ENCODE data around the gene ZNF668.
"Not testable (repeated sequence)": the region's sequence is repeated elsewhere in the genome, so short reads cannot be mapped to it uniquely, and the experiment has no call there.

Gene ZNF668

DNA sequence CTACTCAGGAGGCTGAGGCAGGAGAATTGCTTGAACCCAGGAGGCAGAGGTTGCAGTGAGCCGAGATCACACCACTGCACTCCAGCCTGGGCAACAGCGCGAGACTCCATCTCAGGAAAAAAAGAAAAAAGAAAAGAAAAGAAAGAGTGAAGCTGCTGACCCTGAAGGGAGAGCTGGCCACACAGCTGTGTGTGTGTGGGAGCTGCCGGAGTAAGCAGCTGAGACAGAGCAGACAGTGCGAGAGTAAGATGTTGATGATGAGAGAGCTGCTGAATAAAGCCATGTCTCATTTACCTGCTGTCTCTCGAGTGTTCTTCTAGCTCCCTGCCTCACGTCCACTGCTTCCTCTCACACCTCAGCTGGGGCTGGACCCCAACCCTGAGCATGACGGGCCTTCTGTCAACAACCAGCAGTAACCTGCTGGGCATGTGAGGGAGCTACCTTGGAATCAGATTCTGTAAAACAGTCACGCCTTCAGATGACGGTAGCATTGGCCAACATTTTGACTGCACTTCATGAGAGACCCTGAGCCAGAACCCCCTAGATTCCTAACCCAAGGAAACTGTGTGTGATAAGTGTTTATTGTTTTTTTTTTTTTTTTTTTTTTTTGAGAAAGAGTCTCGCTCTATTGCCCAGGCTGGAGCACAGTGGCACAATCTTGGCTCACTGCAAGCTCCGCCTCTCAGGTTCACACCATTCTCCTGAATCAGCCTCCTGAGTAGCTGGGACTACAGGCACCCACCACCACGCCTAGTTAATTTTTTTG is 27.0 kb upstream of the ZNF668 start:
- not testable (repeated sequence) for DNase-seq (ENCODE audit: low read depth in 3 of 3, low spot score in 1 of 3)

DNA sequence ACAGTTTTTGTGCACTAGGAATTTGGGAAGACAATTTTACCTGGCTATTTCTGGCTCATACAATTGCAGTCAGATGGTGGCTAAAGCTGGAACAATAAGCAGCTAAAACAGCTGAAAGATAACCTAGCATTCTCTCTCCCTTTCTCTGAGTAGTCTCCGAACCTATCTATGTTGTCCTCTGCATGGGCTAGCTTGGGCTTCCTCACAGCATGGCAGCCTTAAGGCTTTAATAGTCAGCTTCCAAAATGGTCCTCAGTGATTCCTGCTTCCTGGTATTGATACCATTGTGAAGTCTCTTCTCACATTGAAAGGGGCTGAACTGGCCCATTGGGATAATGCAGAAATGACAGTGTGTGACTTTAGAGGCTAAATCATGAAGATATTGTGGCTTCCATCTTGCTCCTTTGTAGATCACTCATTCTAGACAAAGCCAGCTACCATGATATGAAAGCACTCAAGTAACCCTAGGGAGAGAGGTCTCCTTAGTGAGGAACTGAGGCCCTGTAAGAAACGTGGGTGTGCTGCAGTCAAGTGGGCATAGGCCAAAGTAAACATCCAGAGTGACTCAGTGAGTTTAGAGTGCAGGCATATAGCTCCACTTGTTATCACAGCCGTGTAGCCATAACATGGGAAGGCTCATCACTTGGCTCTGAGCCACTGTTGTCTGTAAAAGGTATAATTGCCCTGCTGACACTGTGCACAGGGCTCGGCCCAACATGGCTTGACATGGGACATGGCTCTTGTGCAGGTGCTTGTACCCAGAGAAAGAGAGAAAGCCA is 26.0 kb upstream of the ZNF668 start:
- DNase-seq (ENCODE audit: low read depth in 3 of 3, low spot score in 1 of 3): no peak

DNA sequence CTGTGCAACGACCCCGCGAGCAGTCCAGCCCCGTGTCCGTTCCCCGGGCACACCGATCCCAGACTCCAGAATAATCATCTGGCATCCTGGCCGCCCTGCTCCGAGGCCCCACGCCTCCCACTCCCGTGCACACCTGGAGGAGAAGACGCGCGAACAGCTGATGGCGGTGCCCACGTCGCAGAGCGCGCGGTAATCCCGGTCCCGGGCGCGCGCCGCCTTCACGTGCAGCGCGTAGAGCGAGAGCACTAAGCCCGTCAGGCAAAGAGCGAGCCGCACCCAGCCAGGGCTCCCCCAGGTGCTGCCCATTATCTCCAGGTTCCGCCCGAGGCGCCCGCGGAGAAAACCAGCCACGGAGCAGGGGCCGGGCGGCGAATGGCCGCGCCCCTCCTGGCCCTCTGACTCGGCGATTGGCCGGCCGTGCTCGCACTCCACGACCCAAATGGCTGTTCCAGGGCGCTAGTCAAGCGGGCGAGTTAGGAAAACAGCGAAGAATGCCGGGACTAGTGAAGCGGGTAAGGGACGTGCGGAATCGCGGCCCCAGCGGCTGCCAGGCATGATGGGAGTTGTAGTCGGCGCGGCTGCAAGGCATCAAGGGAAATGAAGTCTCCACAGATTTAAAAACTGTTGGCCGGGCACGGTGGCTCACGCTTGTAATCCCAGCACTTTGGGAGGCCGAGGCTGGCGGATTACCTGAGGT is 20.5 kb upstream of the ZNF668 start, which contains the start of gene VKORC1:
Gene VKORC1, minus strand, starts transcription at position 374 of the 697 bp plus-strand sequence. Its CDS starts 68 bp downstream, at position 306.
- peak; percentile 60 to 70 (median 65) for DNase-seq (ENCODE audit: low read depth in 3 of 3, low spot score in 1 of 3)

DNA sequence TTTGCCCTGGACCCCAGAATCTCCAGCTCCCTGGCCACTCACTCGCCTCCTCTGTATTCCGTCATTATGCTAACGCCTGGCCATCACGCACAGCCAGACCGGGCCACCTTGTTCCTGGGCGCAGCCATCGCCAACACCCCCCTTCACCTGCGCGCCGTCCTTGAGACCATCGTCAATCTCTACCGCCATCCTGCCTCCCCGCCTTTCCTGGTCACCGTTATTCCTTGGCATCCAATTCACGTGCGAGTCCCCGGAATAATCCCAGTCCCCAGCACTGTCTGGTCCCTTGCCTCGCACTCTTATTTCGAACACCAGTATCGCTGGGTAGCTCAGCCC is 20.0 kb upstream of the ZNF668 start:
- no peak for DNase-seq (ENCODE audit: low read depth in 3 of 3, low spot score in 1 of 3)

DNA sequence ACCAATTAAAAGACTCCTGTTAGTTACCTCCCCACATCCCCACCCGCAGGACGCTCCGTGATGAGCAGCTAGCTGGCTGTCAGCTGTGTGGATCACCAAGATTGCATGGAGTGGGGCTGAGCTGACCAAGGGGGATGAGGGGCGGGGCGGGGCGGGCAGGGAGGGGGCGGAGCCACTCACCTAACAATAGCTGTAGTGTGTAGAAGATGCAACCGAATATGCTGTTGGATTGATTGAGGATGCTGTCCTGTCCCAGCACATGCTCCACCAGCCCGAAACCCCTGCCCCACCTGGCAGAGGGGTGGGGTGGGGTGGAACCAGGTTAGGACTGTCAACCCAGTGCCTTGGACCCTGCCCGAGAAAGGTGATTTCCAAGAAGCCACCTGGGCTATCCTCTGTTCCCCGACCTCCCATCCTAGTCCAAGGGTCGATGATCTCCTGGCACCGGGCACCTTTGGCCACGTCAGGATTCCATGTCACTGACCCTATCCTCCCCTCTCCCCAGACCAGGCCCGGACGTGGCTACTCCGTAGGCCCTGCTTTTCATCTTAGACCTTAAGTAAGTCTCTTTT is 19.2 kb upstream of the ZNF668 start:
- no peak for DNase-seq (ENCODE audit: low read depth in 3 of 3, low spot score in 1 of 3)

DNA sequence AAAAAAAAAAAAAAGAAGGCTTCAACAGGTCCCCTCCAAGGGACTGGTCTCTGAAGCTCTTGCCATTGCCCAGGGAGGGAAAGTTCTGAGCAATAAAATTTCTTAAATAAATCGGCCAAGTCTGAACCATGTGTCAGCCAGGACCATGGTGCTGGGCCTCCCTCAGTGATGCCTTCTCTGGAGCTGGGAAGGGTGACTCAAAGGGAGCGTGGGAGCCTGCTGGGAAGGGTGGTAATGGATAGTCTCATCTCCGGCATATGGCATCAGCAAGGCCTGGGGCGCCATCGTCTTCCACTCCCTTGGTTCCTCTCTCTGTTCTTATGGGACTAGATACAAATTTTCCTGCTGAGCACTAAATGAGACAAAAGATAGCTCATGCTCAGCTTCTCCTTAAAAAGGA is 18.3 kb upstream of the ZNF668 start:
- no peak for DNase-seq (ENCODE audit: low read depth in 3 of 3, low spot score in 1 of 3)

DNA sequence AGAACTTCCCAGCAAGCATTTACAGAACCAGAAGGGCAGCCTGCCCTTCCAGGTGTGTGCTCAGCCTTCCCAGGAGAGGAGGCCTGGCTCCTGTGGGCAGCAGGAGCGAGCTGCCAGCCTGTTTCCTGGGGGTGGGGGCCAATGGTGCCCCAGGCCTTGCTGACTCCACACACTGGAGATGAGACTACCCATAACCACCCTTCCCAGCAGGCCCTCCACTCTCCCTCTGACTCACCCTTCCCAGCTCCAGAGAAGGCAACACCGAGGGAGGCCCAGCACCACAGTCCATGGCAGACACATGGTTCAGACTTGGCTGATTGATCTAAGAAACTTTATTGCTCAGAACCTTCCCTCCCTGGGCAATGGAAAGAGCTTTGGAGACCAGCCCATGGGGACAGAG is 16.5 kb upstream of the ZNF668 start:
- DNase-seq (ENCODE audit: low read depth in 3 of 3, low spot score in 1 of 3): no peak

DNA sequence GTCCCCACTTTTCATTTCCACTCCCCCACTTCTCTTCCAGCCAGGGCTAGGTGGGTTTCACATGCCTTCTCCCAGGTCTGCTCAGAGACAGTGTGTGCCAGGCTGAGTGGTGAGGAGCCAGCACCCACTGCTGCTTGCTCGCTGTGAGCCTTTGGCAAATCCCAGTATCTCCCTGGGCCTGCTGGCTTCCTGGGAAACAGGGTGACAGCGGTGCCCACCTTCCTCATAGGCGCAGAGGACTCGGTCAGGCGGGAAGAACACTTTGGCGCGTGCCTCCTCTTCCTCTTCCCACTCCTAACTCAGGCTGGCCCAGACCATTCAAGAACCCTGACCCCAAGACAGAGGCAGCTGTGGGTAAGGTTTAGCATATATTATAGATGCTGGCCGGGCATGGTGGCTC is 15.2 kb upstream of the ZNF668 start:
- no peak for DNase-seq (ENCODE audit: low read depth in 3 of 3, low spot score in 1 of 3)

DNA sequence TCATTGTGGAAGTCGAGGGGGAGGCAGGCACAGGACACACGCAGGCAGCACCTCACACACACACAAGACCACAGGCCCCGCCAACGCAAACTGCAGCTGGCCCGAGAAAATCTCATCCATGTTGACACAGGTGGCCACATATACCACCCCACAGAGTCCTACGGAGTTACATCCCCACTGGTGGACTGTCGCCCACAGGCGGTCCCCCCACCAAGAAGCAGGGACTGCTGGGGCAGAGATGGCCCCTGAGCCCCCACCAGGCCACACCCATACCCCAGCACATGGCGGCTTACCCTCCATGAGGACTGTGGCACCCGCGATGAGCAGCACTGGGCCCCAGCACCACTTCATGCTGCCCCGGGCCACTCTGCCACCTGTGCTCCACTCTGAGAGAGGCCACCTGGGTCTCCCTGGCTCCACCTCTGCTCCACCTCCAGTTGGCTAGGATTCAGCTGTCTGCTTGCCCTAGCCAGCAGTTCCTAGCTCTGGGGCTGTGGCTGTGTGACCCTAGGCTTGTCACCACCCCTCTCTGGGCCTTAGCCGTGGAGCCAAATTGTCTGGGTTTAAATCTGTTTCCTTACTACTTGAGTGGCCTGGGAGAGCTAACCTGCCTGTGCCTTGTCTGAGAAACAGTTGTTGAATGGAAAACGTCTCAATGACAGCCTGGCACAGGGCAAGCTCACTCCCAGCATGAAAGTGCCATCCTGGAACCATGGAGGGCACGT is 14.6 kb upstream of the ZNF668 start, which contains the start of gene PRSS53:
Gene PRSS53, minus strand, starts transcription at position 485 of the 725 bp plus-strand sequence. Its CDS starts 134 bp downstream, at position 351.
- no peak for DNase-seq (ENCODE audit: low read depth in 3 of 3, low spot score in 1 of 3)

DNA sequence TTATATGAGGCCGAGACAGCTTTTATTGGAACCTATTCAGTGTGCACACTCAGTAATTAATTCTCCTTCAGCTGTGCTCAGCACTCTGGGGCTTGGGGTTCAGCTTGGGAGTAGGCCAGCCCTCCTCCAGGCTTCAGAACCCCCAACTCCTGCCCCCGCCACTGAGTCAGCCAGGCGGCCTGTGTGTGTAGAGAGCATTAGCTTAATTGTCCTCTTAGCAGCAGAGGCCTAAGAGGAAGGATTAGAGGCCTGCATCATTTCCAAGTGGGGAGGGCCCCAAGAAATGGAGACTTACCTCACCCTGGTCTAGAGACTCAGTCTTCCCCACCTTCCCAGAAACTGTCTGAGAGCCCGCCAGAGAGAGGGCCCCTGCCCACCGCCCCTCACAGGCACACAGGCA is 13.9 kb upstream of the ZNF668 start:
- DNase-seq (ENCODE audit: low read depth in 3 of 3, low spot score in 1 of 3): no peak

DNA sequence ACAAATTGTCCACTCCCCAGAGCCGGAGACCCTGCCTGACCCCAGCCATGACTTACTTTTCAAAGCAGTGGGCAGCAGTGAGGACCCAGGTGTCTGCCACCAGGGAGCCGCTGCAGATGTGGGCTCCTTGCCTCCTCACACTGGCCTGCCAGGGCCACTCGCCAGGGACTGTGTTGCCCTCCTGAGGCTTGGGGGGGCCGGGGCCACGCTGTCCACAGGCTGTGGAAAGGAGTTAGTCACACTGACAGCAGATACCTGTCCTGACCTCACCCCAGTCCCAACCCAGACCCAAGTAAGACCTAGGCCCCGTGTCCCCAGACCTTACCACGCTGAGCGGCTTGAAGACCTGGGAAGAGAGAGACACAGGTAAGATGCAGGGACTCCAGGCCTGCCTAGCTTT is 13.4 kb upstream of the ZNF668 start:
- no peak for DNase-seq (ENCODE audit: low read depth in 3 of 3, low spot score in 1 of 3)

DNA sequence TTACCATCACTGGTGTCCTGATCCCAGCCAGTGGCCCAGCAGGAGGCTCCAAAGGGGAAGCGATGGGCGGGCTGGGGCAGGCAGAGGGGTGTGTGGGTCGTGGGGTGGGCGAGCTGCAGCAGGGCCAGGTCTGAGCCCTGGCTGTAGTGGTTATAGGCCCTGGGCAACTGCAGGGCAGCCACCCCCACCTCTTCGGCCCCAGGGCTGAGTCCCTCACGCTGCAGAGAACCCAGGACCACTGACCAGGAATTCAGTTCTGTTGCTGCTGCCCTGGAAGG is 12.5 kb upstream of the ZNF668 start:
- no peak for DNase-seq (ENCODE audit: low read depth in 3 of 3, low spot score in 1 of 3)

DNA sequence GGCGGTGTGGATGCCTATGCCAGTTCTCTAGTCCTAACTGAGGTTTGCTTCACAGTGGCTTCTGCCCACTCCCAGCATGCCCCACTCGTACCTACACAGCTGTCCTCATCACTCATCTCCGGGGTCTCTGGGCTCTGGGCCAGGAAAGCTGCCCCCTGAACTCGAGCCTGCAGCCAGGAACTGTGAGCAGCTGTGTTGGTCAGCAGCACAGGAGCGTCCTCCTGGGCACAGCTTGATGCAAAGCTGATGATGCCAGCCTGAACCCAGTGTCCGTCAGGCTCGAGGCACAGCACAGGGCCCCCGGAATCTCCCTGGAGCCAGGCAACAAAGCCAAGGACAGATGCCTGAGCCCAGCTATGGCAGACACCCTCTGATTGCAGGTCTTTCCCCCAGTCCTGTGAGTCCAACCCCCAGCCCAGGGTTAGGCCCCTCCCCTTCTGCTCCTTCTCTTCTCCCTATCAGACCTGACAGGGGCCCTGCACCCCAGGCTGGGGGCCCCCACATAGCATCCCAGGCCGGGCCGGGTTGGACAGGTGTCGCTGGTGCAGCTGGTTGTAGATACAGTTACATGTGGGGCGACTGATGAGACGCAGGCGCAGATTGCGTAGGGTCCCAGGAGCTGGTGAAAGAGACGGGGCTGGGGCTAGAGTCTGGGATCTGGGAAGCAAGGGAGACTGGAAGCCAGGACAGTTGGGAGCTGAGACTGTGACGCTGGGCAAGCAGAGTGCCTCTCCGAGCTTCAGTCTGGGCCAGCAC is 12.0 kb upstream of the ZNF668 start:
- DNase-seq (ENCODE audit: low read depth in 3 of 3, low spot score in 1 of 3): no peak

DNA sequence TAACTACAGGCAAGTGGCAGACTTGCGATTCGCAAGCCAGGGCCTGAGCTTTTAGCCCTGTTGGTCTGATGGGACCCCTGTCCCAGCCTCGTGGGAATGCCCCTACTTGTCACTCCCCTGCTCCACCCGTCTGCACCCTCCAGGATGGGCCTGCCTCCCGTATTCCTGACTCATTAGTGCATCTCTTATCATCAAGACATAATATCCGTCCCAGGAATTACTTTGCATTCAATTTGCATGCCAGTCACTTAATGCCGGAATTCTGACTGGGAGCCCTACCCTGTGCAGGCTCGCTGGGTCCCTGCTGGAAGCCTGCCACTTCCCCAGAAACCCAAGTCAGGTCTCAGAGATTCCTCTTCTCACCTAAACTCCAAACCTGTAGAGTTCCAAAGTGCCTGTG is 11.4 kb upstream of the ZNF668 start:
- no peak for DNase-seq (ENCODE audit: low read depth in 3 of 3, low spot score in 1 of 3)

DNA sequence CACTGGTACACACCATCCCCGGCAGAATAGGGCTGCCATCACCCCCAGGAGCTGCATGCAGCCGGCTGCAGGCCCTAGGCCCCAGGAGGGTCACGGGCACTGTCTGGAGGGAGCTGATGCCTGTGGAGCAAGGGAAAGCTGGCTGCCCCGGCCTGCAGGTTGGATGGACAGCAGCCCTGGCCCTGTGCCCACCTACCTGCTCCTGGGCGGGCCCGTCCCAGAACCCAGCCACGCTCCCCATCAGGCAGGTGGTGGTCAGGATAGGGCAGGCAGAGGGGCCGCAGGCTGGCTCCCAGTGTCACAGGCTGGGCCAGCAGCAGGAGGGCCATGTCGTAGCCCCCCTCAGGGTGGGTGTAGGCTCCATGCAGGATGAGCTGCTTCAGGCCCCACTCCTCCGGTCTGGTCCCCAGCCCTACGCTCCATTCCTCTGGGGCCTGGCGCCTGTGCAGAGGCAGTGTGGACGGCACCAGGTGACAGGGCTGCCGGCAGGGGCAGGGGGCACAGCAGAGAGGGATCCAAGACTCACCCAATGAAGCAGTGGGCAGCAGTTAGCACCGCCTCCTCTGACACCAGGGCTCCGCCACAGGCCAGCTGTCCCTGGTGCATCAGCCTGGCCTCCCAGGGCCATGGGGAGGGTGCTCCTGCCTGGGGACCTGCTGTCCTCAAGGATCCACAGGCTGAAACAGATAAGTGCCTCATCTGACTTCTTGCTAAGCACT is 10.7 kb upstream of the ZNF668 start:
- no peak for DNase-seq (ENCODE audit: low read depth in 3 of 3, low spot score in 1 of 3)

DNA sequence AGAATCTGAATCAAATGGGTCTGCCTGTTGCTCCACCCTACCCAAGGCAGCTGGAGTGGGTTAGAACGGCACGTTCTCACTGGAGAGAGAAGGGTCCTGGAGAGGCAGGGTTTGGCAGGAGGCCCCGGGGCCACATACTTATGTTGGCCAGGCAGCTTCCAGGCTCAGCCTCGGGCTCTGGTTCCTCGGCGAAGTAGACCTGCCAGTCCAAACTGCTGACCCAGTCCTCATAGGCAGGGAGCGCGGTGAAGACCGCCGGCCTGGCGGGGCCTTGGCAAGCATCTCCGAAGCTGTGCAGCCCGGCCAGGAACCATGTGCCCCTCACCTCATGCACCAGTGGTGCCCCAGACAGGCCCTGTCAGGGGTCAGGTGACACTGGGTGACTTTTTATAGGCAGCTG is 9.9 kb upstream of the ZNF668 start:
- DNase-seq (ENCODE audit: low read depth in 3 of 3, low spot score in 1 of 3): no peak

DNA sequence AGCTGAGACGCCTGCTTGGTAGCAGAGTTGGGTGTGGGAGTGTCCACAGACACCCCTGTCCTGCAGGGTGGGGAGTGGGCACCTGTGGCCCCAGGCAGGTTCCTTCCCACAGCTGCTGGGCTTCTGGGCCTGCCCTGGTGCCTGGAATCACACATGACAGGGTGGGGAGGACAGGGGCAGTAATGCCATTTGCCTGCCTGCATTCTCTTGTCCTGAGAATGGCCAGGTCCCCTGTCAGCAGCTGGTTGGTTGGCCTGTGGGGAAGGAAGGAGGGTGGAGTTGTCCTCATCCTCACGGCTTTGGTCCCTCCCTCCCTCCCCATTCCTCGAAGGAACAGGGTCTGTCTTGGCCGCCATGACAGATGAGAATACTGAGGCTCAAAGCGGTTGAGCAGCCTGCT is 9.5 kb upstream of the ZNF668 start:
- no peak for DNase-seq (ENCODE audit: low read depth in 3 of 3, low spot score in 1 of 3)

DNA sequence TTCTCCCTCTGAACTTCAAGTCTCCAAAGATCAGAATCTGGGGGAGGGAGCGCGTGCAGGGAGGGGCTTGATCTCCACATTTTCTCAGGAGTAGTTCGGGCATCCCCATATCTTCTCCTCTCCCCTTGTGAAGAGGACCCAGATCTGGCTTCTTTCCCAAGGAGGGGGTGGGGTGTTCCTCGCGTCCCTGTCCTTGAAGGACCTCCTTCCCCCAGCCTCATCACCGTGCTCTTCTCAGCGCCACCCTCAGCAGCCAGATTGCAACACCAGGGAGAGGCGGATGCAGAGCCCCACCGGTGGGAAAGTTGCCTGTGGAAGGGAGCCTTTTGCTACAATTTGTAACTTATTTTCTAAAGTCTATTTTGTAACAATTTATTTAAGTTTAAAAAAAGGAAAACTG is 9.0 kb upstream of the ZNF668 start:
- DNase-seq (ENCODE audit: low read depth in 3 of 3, low spot score in 1 of 3): no peak

DNA sequence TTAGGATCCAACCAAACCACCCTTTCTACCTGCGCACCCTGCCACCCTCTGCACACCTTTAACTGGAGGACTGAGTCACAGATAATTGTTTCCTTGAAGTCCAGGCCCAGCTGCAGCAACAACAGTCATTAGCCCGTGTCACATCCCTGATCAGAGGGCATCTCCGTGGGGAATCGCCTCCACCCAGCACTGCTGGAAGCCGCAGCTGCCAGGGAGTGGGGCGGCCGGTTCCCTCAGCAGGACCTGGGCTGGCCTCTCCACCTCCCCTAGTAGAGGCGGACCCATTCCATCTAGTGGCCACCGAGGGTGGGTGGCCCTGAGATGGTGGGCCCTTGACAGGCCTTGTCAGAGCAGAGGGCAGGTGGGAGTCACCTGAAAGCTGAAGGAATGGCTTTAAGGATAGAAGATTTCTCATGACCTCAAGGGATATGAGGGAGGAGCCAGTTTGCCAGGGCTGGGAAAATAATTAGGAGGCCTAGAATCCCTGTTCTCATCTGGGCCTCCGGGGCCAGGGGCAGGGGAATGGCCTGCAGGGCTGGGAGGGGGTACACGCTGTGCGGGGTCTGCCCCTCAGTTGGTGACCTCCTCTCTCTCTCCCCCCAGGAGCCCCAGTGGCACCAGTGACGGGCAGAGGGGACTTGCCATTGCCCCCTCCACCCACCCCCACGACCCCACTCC is 8.5 kb upstream of the ZNF668 start:
- no peak for DNase-seq (ENCODE audit: low read depth in 3 of 3, low spot score in 1 of 3)

All from stimulated activated CD4-positive, alpha-beta T cell treated with anti-CD3 and anti-CD28 coated beads, TNF-alpha, amount 100 ng/mL, for 1 hour (primary cell).